ENCODE measurements around the gene SLC26A3.

GRCh38 chr7:107768263-107768662, 34.8 kb downstream of the SLC26A3 start:
- TF ChIP-seq CTCF (conservative IDR thresholded peaks at IDR 0.05; ENCODE audit: low read depth, low read length) (no peak), EZH2 (IDR thresholded peaks at IDR 0.05; ENCODE audit: low read length, unreplicated experiment) (no peak), EZH2phosphoT487 (IDR thresholded peaks at IDR 0.05; ENCODE audit: borderline replicate concordance, low read length) (no peak)

Measured in PC-3 (cell line).